ENCODE results near the gene STX19. TPM values are rescaled to one million over a fixed set of nuclear protein-coding genes. Genes with fewer than 3 reads are reported as not detected.
"Not testable (repeated sequence)": the region's sequence is repeated elsewhere in the genome, so short reads cannot be mapped to it uniquely, and the experiment has no call there.

STX19 gene
- total and polyA plus RNA-seq, 2 experiments from 2014 or later, result not detected

GRCh38 chr3:94050546-94050945 lies 22.1 kb upstream of the STX19 start:
- Histone ChIP-seq H3K4me1 (ENCODE audit: insufficient read depth) (no peaks in the 10 kb centered on the region), H3K9ac (no peak overlapping the region), H3K36me3 (ENCODE audit: low read depth) (0 out of 2 replicates have a peak, but pooled peaks cover 6% of the 10 kb centered on the region), H3K79me2 (ENCODE audit: insufficient read depth) (no peaks in the 10 kb centered on the region), H3K9me3 (ENCODE audit: low read depth) (no peaks in the 10 kb centered on the region), H4K20me1 (ENCODE audit: insufficient read depth) (no peaks in the 10 kb centered on the region), H3K4me3 (no peak overlapping the region), H3K9me2 (ENCODE audit: insufficient read depth) (no peaks in the 10 kb centered on the region), H2AFZ (no peak overlapping the region), H3K27me3 (replicated peaks; ENCODE audit: insufficient read depth) (no peaks in the 10 kb centered on the region), H3F3A (ENCODE audit: insufficient read depth) (no peaks in the 10 kb centered on the region), H3K4me2 (ENCODE audit: unreplicated experiment) (no peak overlapping the region), H3K27ac (no peak overlapping the region)
- TF ChIP-seq EZH2phosphoT487 (IDR thresholded peaks at IDR 0.05; ENCODE audit: insufficient read depth, low read depth) (no peak), EZH2 (IDR thresholded peaks at IDR 0.05; ENCODE audit: insufficient read depth, poor library complexity, severe bottlenecking) (no peak)
- in situ Hi-C loops (cut with MboI), result no loop called here
- DNase-seq, result no peak

- DNase-seq, result no peak
- Histone ChIP-seq H3K4me1 (ENCODE audit: insufficient read depth) (no peaks in the 10 kb centered on the region), H3F3A (ENCODE audit: insufficient read depth) (no peaks in the 10 kb centered on the region), H2AFZ (no peak overlapping the region), H3K9me2 (ENCODE audit: insufficient read depth) (no peaks in the 10 kb centered on the region), H4K20me1 (ENCODE audit: insufficient read depth) (no peaks in the 10 kb centered on the region), H3K27me3 (replicated peaks; ENCODE audit: insufficient read depth) (no peaks in the 10 kb centered on the region), H3K79me2 (ENCODE audit: insufficient read depth) (no peaks in the 10 kb centered on the region), H3K4me3 (no peak overlapping the region), H3K4me2 (ENCODE audit: unreplicated experiment) (no peak overlapping the region), H3K36me3 (ENCODE audit: low read depth) (0 out of 2 replicates have a peak, but pooled peaks cover 6% of the 10 kb centered on the region), H3K9me3 (ENCODE audit: low read depth) (no peaks in the 10 kb centered on the region), H3K9ac (no peak overlapping the region), H3K27ac (no peak overlapping the region)
- 97% methylated on average over 2 of the region's 2 CpGs for WGBS, 2 experiments (ENCODE audit: low coverage in 1 of 2, low lambda C conversion rate in 2 of 2, missing lambda C conversion rate in 2 of 2)
- TF ChIP-seq EZH2phosphoT487 (IDR thresholded peaks at IDR 0.05; ENCODE audit: insufficient read depth, low read depth) (no peak), EZH2 (IDR thresholded peaks at IDR 0.05; ENCODE audit: insufficient read depth, poor library complexity, severe bottlenecking) (no peak)
- in situ Hi-C loops (cut with MboI), result no loop called here
Measured at GRCh38 chr3:94049267-94049666, 20.9 kb upstream of the STX19 start.

- H3K4me3 ChIP-seq, result no peak overlapping the region
Measured at GRCh38 chr3:94046533-94046932, 18.1 kb upstream of the STX19 start.

GRCh38 chr3:94044100-94044936 lies 15.9 kb upstream of the STX19 start:
- H3K27ac ChIP-seq; H3K27me3 ChIP-seq (replicated peaks; ENCODE audit: insufficient read depth); H3K4me3 ChIP-seq; H3K79me2 ChIP-seq (ENCODE audit: insufficient read depth); H4K20me1 ChIP-seq (ENCODE audit: insufficient read depth); DNase-seq; H3F3A ChIP-seq (ENCODE audit: insufficient read depth); H3K4me1 ChIP-seq (ENCODE audit: insufficient read depth); H2AFZ ChIP-seq; H3K9me2 ChIP-seq (ENCODE audit: insufficient read depth); H3K36me3 ChIP-seq (ENCODE audit: low read depth); in situ Hi-C loops (cut with MboI); H3K9ac ChIP-seq; H3K9me3 ChIP-seq (ENCODE audit: low read depth); H3K4me2 ChIP-seq (ENCODE audit: unreplicated experiment): not testable (repeated sequence)
- WGBS, 2 experiments (ENCODE audit: low coverage in 1 of 2, low lambda C conversion rate in 2 of 2, missing lambda C conversion rate in 2 of 2), result 97 to 100% methylated on average over 15 to 57 of the region's 61 CpGs

More at GRCh38 chr3:94046533-94046932, 18.1 kb upstream of the STX19 start:
- no peak overlapping the region for H3K27ac ChIP-seq
- no peak for DNase-seq
- no peak overlapping the region for H3K4me2 ChIP-seq (ENCODE audit: unreplicated experiment)
- H3K9me2 ChIP-seq (ENCODE audit: insufficient read depth), result no peaks in the 10 kb centered on the region
- H3K9ac ChIP-seq, result no peak overlapping the region
- no peak overlapping the region for H2AFZ ChIP-seq
- no peaks in the 10 kb centered on the region for H3K4me1 ChIP-seq (ENCODE audit: insufficient read depth)
- H3K9me3 ChIP-seq (ENCODE audit: low read depth), result no peaks in the 10 kb centered on the region
- H3F3A ChIP-seq (ENCODE audit: insufficient read depth), result peaks cover 5% of the 10 kb centered on the region; the same call in 1 of the 2 replicates
- no peak for TF ChIP-seq EZH2phosphoT487 (IDR thresholded peaks at IDR 0.05; ENCODE audit: insufficient read depth, low read depth)
- TF ChIP-seq EZH2 (IDR thresholded peaks at IDR 0.05; ENCODE audit: insufficient read depth, poor library complexity, severe bottlenecking), result no peak
- H3K27me3 ChIP-seq (replicated peaks; ENCODE audit: insufficient read depth), result no peaks in the 10 kb centered on the region
- H4K20me1 ChIP-seq (ENCODE audit: insufficient read depth), result no peaks in the 10 kb centered on the region
- 93 to 99% methylated on average over 2 of the region's 2 CpGs for WGBS, 2 experiments (ENCODE audit: low coverage in 1 of 2, low lambda C conversion rate in 2 of 2, missing lambda C conversion rate in 2 of 2)
- H3K36me3 ChIP-seq (ENCODE audit: low read depth), result 0 out of 2 replicates have a peak, but pooled peaks cover 6% of the 10 kb centered on the region
- no peaks in the 10 kb centered on the region for H3K79me2 ChIP-seq (ENCODE audit: insufficient read depth)
- in situ Hi-C loops (cut with MboI), result no loop called here

All from GM23248 (cell line).